ENCODE results near the gene ARID5A. TPM values are rescaled to one million over a fixed set of nuclear protein-coding genes. Genes with fewer than 3 reads are reported as not detected.

The ARID5A gene
- total and polyA plus RNA-seq, 2 of the 13 experiments (the other 11 are each of a cell fraction or from before 2014, with no cell fraction given): 6.0 to 9.5 TPM

DNA sequence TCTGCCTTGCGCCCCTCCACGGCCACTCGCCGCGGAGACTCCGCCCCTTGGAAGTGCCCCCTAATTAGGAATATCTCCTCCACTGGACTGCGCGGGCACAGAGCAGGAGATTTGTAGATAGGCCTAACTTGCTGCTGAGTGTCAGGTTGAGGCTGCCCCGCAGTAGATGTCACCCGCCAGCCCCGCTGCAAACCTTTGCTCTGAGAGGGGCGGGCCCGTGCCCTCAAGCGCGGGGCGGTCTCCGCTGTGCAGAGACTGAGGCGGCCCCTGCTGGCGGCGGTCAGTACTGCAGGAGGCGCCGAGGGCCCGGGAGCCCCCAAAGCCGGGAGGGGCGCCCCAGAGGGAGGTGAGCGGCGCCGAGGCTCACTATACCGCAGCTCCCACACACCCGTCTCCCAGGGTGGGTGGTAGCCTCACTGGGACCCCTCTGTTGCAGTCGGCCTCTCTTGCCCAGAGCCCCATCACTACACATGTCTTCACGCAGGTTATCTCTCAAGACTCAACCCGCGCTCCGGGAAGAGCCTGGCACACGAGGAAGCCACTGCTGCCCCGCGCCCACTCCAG, 28.5 kb upstream of the ARID5A start (continued):
- TF ChIP-seq, protein P1, sequence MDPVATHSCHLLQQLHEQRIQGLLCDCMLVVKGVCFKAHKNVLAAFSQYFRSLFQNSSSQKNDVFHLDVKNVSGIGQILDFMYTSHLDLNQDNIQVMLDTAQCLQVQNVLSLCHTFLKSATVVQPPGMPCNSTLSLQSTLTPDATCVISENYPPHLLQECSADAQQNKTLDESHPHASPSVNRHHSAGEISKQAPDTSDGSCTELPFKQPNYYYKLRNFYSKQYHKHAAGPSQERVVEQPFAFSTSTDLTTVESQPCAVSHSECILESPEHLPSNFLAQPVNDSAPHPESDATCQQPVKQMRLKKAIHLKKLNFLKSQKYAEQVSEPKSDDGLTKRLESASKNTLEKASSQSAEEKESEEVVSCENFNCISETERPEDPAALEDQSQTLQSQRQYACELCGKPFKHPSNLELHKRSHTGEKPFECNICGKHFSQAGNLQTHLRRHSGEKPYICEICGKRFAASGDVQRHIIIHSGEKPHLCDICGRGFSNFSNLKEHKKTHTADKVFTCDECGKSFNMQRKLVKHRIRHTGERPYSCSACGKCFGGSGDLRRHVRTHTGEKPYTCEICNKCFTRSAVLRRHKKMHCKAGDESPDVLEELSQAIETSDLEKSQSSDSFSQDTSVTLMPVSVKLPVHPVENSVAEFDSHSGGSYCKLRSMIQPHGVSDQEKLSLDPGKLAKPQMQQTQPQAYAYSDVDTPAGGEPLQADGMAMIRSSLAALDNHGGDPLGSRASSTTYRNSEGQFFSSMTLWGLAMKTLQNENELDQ (CRISPR knock-in tag; IDR thresholded peaks at IDR 0.05; ENCODE audit: borderline replicate concordance): no peak
- TF ChIP-seq MYC (CRISPR knock-in tag; IDR thresholded peaks at IDR 0.05; ENCODE audit: borderline replicate concordance) (peak; percentile 21; the same call in 1 of the 2 replicates), RAD51 (IDR thresholded peaks at IDR 0.05; ENCODE audit: borderline replicate concordance) (no peak), NBN (conservative IDR thresholded peaks at IDR 0.05) (no peak), HNRNPH1 (optimal IDR thresholded peaks at IDR 0.05; ENCODE audit: low read depth, low read length) (no peak), SALL1 (CRISPR knock-in tag; IDR thresholded peaks at IDR 0.05) (peak; percentile 67; the same call in 1 of the 2 replicates), TCF7L2 (IDR thresholded peaks at IDR 0.05; ENCODE audit: low read depth, low read length) (no peak), KMT2A (CRISPR knock-in tag; IDR thresholded peaks at IDR 0.05) (0 out of 2 replicates have a peak, but pooled peaks have one; percentile 45), CEBPG (CRISPR knock-in tag; IDR thresholded peaks at IDR 0.05) (0 out of 2 replicates have a peak, but pooled peaks have one; percentile 16), HMG20A (CRISPR knock-in tag; IDR thresholded peaks at IDR 0.05; ENCODE audit: borderline replicate concordance) (no peak), ZNF292 (CRISPR knock-in tag; IDR thresholded peaks at IDR 0.05; ENCODE audit: borderline replicate concordance, low read depth) (peak; percentile 46; the same call in 1 of the 2 replicates), GABPB1 (CRISPR knock-in tag; IDR thresholded peaks at IDR 0.05) (peak; percentile 59; the same call in 1 of the 2 replicates), PHB2 (IDR thresholded peaks at IDR 0.05; ENCODE audit: partially characterized antibody) (no peak), NFE2L2 (IDR thresholded peaks at IDR 0.05; ENCODE audit: low read length) (no peak), PAWR (CRISPR knock-in tag; IDR thresholded peaks at IDR 0.05; ENCODE audit: borderline replicate concordance) (no peak), NRL (CRISPR knock-in tag; IDR thresholded peaks at IDR 0.05; ENCODE audit: borderline replicate concordance) (0 out of 2 replicates have a peak, but pooled peaks have one; percentile 24), POLR2G (IDR thresholded peaks at IDR 0.05; ENCODE audit: low read depth, low read length) (no peak)
- TF ChIP-seq, protein P2, sequence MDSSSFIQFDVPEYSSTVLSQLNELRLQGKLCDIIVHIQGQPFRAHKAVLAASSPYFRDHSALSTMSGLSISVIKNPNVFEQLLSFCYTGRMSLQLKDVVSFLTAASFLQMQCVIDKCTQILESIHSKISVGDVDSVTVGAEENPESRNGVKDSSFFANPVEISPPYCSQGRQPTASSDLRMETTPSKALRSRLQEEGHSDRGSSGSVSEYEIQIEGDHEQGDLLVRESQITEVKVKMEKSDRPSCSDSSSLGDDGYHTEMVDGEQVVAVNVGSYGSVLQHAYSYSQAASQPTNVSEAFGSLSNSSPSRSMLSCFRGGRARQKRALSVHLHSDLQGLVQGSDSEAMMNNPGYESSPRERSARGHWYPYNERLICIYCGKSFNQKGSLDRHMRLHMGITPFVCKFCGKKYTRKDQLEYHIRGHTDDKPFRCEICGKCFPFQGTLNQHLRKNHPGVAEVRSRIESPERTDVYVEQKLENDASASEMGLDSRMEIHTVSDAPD (CRISPR knock-in tag; IDR thresholded peaks at IDR 0.05): no peak; the same call in 1 of the 2 replicates
- TF ChIP-seq, protein P3, sequence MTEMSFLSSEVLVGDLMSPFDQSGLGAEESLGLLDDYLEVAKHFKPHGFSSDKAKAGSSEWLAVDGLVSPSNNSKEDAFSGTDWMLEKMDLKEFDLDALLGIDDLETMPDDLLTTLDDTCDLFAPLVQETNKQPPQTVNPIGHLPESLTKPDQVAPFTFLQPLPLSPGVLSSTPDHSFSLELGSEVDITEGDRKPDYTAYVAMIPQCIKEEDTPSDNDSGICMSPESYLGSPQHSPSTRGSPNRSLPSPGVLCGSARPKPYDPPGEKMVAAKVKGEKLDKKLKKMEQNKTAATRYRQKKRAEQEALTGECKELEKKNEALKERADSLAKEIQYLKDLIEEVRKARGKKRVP (CRISPR knock-in tag; IDR thresholded peaks at IDR 0.05): no peak
